ENCODE measurements around the gene GSTA1. TPM values are rescaled to one million over a fixed set of nuclear protein-coding genes. Genes with fewer than 3 reads are reported as not detected.
"Not testable (repeated sequence)": the region's sequence is repeated elsewhere in the genome, so short reads cannot be mapped to it uniquely, and the experiment has no call there.

GSTA1 gene
- total RNA-seq, 1 experiment from 2014 or later = not detected

DNA sequence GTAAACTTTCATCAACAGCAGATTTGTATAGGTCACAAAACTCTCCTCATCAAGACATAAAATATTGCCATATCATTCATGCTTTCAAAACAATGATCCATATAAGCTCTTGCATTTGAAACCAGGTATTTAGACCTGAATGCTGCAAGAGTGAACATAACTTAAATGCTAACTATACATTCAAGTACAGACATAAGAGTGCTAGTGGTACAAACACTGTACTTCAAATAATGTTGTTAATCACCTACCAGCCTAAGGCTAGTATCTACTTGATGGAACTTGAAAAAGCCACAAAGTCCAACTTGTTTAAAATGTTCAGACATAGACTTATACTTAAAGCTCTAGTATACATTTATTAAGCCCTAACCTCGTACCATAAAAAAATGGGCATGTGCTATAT, 24.4 kb downstream of the GSTA1 start:
- H3K4me2 ChIP-seq (ENCODE audit: insufficient read depth, insufficient read length, low read length) = no peak overlapping the region
- no peak overlapping the region for H2BK5ac ChIP-seq (ENCODE audit: insufficient read length, low read length)
- no peak overlapping the region for H3K27ac Mint-ChIP-seq
- H3K9me3 ChIP-seq (ENCODE audit: control insufficient read depth, low read depth, low read length) = no peaks in the 10 kb centered on the region
- H2BK120ac ChIP-seq (ENCODE audit: low read depth, low read length, poor library complexity, severe bottlenecking) = no peak overlapping the region
- H4K5ac ChIP-seq (ENCODE audit: insufficient read length, low read depth, low read length) = no peak overlapping the region
- no peak overlapping the region for H3K56ac ChIP-seq (ENCODE audit: insufficient read length, low read depth, low read length)
- no peak overlapping the region for H3K4ac ChIP-seq (ENCODE audit: low read depth, low read length)
- H2BK12ac ChIP-seq (ENCODE audit: insufficient read length, low read depth, low read length) = no peak overlapping the region
- no peak overlapping the region for H4K8ac ChIP-seq (replicated peaks; ENCODE audit: insufficient read length, low read depth, low read length)
- H3K23me2 ChIP-seq (ENCODE audit: insufficient read length, low read depth, low read length, poor library complexity, severe bottlenecking) = no peaks in the 10 kb centered on the region
- H3K79me2 ChIP-seq (ENCODE audit: insufficient read depth, low read length) = no peaks in the 10 kb centered on the region
- H3K79me1 ChIP-seq (ENCODE audit: insufficient read depth, low read depth, low read length, poor library complexity, severe bottlenecking) = no peaks in the 10 kb centered on the region
- H4K20me1 ChIP-seq (ENCODE audit: control insufficient read depth, insufficient read depth, insufficient read length) = no peaks in the 10 kb centered on the region
- no peak for DNase-seq
- H2AFZ ChIP-seq (ENCODE audit: low read length) = no peak overlapping the region
- H3K14ac ChIP-seq (ENCODE audit: insufficient read depth, low read length) = no peak overlapping the region
- no peak overlapping the region for H3K27ac ChIP-seq (ENCODE audit: insufficient read length, low read depth, low read length)
- TF ChIP-seq, protein P1, sequence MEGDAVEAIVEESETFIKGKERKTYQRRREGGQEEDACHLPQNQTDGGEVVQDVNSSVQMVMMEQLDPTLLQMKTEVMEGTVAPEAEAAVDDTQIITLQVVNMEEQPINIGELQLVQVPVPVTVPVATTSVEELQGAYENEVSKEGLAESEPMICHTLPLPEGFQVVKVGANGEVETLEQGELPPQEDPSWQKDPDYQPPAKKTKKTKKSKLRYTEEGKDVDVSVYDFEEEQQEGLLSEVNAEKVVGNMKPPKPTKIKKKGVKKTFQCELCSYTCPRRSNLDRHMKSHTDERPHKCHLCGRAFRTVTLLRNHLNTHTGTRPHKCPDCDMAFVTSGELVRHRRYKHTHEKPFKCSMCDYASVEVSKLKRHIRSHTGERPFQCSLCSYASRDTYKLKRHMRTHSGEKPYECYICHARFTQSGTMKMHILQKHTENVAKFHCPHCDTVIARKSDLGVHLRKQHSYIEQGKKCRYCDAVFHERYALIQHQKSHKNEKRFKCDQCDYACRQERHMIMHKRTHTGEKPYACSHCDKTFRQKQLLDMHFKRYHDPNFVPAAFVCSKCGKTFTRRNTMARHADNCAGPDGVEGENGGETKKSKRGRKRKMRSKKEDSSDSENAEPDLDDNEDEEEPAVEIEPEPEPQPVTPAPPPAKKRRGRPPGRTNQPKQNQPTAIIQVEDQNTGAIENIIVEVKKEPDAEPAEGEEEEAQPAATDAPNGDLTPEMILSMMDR (conservative IDR thresholded peaks at IDR 0.05) = no peak
- H3K27me3 ChIP-seq (ENCODE audit: insufficient read depth, low read length) = no peaks in the 10 kb centered on the region
- no peak overlapping the region for H4K91ac ChIP-seq (ENCODE audit: insufficient read length, low read depth, low read length)
- H3K23ac ChIP-seq (ENCODE audit: insufficient read length, low read depth, low read length) = no peak overlapping the region
- H3K27me3 Mint-ChIP-seq (ENCODE audit: low read depth) = no peaks in the 10 kb centered on the region; the same call in 1 of the 2 replicates
- H2AK5ac ChIP-seq (ENCODE audit: insufficient read length, low read length) = no peak overlapping the region
- WGBS (ENCODE audit: extremely low coverage, insufficient read length, low lambda C conversion rate) = no CpG with 5 or more reads among the region's 1 CpG
- no peak overlapping the region for H3K4me3 Mint-ChIP-seq
- H3K4me1 ChIP-seq (ENCODE audit: insufficient read depth, low read length) = no peaks in the 10 kb centered on the region
- H3K36me3 Mint-ChIP-seq (ENCODE audit: insufficient read depth in 1 of 3, low read depth in 3 of 3) = peaks cover 4 to 26% (median 10%) of the 10 kb centered on the region in 3 experiments
- no peak overlapping the region for H2BK20ac ChIP-seq (ENCODE audit: low read depth, low read length, poor library complexity, severe bottlenecking)
- no peak overlapping the region for H3T11ph ChIP-seq (ENCODE audit: low read length)
- H3K9me3 Mint-ChIP-seq = peaks cover 26 to 28% of the 10 kb centered on the region in 2 experiments
- no peaks in the 10 kb centered on the region for H3K4me1 Mint-ChIP-seq
- H2BK15ac ChIP-seq (ENCODE audit: low read depth, low read length) = no peak overlapping the region
- H3K9ac ChIP-seq (ENCODE audit: extremely low read depth, insufficient read length, low read length) = no peak overlapping the region
- no peak overlapping the region for H3K18ac ChIP-seq (ENCODE audit: insufficient read length, low read depth, low read length)

GRCh38 chr6:52776711-52777351, 26.8 kb downstream of the GSTA1 start:
- not testable (repeated sequence) for H3K18ac ChIP-seq (ENCODE audit: insufficient read length, low read depth, low read length); H2BK12ac ChIP-seq (ENCODE audit: insufficient read length, low read depth, low read length); H3K4me1 Mint-ChIP-seq; H3K27me3 ChIP-seq (ENCODE audit: insufficient read depth, low read length); H3K27ac ChIP-seq (ENCODE audit: insufficient read length, low read depth, low read length); H3K27ac Mint-ChIP-seq; H2BK20ac ChIP-seq (ENCODE audit: low read depth, low read length, poor library complexity, severe bottlenecking); H4K8ac ChIP-seq (replicated peaks; ENCODE audit: insufficient read length, low read depth, low read length); H3K4me3 Mint-ChIP-seq; H3K4ac ChIP-seq (ENCODE audit: low read depth, low read length); H3K14ac ChIP-seq (ENCODE audit: insufficient read depth, low read length); H3K4me1 ChIP-seq (ENCODE audit: insufficient read depth, low read length); H3K56ac ChIP-seq (ENCODE audit: insufficient read length, low read depth, low read length); H4K91ac ChIP-seq (ENCODE audit: insufficient read length, low read depth, low read length); H3K9ac ChIP-seq (ENCODE audit: extremely low read depth, insufficient read length, low read length); H4K5ac ChIP-seq (ENCODE audit: insufficient read length, low read depth, low read length); H3K23me2 ChIP-seq (ENCODE audit: insufficient read length, low read depth, low read length, poor library complexity, severe bottlenecking); H2AK5ac ChIP-seq (ENCODE audit: insufficient read length, low read length); H3K23ac ChIP-seq (ENCODE audit: insufficient read length, low read depth, low read length); H3K9me3 ChIP-seq (ENCODE audit: control insufficient read depth, low read depth, low read length); H4K20me1 ChIP-seq (ENCODE audit: control insufficient read depth, insufficient read depth, insufficient read length); DNase-seq; H3K27me3 Mint-ChIP-seq (ENCODE audit: low read depth); H2BK5ac ChIP-seq (ENCODE audit: insufficient read length, low read length); H2AFZ ChIP-seq (ENCODE audit: low read length); H3K79me2 ChIP-seq (ENCODE audit: insufficient read depth, low read length); H3K79me1 ChIP-seq (ENCODE audit: insufficient read depth, low read depth, low read length, poor library complexity, severe bottlenecking); H2BK15ac ChIP-seq (ENCODE audit: low read depth, low read length); H3T11ph ChIP-seq (ENCODE audit: low read length); H3K4me2 ChIP-seq (ENCODE audit: insufficient read depth, insufficient read length, low read length); H2BK120ac ChIP-seq (ENCODE audit: low read depth, low read length, poor library complexity, severe bottlenecking)
- Mint-ChIP-seq H3K9me3 (peaks cover 26 to 28% of the 10 kb centered on the region in 2 experiments), H3K36me3 (ENCODE audit: insufficient read depth in 1 of 3, low read depth in 3 of 3) (peaks cover 4 to 26% (median 10%) of the 10 kb centered on the region in 3 experiments; a peak in 6 of 7 replicates)
- no CpG with 5 or more reads among the region's 9 CpGs for WGBS (ENCODE audit: extremely low coverage, insufficient read length, low lambda C conversion rate)

Measured in H9 (cell line).